ENCODE measurements around the gene ELK1. TPM values are rescaled to one million over a fixed set of nuclear protein-coding genes. Genes with fewer than 3 reads are reported as not detected.
A peak's percentile ranks its signal among the peaks of the same experiment; 100 is the strongest.

Gene ELK1
- total and polyA plus RNA-seq, 2 donors from 2014 or later = 10.5 to 26.9 TPM

GRCh38 chrX:47637546-47638195 is 12.7 kb downstream of the ELK1 start:
- Histone ChIP-seq H3K4me1 (ENCODE audit: control insufficient read depth in 2 of 3, insufficient read depth in 2 of 3, low read depth in 1 of 3, low read length in 3 of 3) (no peaks in the 10 kb centered on the region), H3K9me3 (ENCODE audit: control insufficient read depth in 2 of 3, insufficient read depth in 1 of 3, low read length in 3 of 3) (no peaks in the 10 kb centered on the region), H3K4me3 (ENCODE audit: low read length in 3 of 3) (no peak overlapping the region), H3K36me3 (ENCODE audit: control insufficient read depth in 2 of 3, insufficient read depth in 3 of 3, low read length in 3 of 3) (peaks cover 2 to 32% (median 9%) of the 10 kb centered on the region in 3 donors), H3K9ac (ENCODE audit: low read length in 3 of 3) (no peak overlapping the region), H3K27ac (ENCODE audit: low read depth in 2 of 2, low read length in 2 of 2) (no peak overlapping the region), H3K27me3 (ENCODE audit: control insufficient read depth, insufficient read depth, low read length) (no peaks in the 10 kb centered on the region)
- intact Hi-C loops (cut with DNase I) = no loop called here
- no peak for TF ChIP-seq CTCF (IDR thresholded peaks at IDR 0.05; ENCODE audit: borderline replicate concordance, extremely low read depth, insufficient read depth)
- FAIRE-seq (no peak), DNase-seq (peak in 3 of 5 donors; percentile 30 to 74 (median 34))

GRCh38 chrX:47634871-47635575 is 15.3 kb downstream of the ELK1 start:
- intact Hi-C loops (cut with DNase I) = no loop called here
- Histone ChIP-seq H3K27me3 (ENCODE audit: control insufficient read depth, insufficient read depth, low read length) (no peaks in the 10 kb centered on the region), H3K9ac (ENCODE audit: low read length in 3 of 3) (no peak overlapping the region), H3K36me3 (ENCODE audit: control insufficient read depth in 2 of 3, insufficient read depth in 3 of 3, low read length in 3 of 3) (peaks cover 2 to 22% (median 4%) of the 10 kb centered on the region in 3 donors), H3K9me3 (ENCODE audit: control insufficient read depth in 2 of 3, insufficient read depth in 1 of 3, low read length in 3 of 3) (no peaks in the 10 kb centered on the region), H3K4me1 (ENCODE audit: control insufficient read depth in 2 of 3, insufficient read depth in 2 of 3, low read depth in 1 of 3, low read length in 3 of 3) (no peaks in the 10 kb centered on the region), H3K27ac (ENCODE audit: low read depth in 2 of 2, low read length in 2 of 2) (no peak overlapping the region), H3K4me3 (ENCODE audit: low read length in 3 of 3) (no peak overlapping the region)
- DNase-seq (no peak), FAIRE-seq (no peak)
- no peak for TF ChIP-seq CTCF (IDR thresholded peaks at IDR 0.05; ENCODE audit: borderline replicate concordance, extremely low read depth, insufficient read depth)

- H3K4me3 ChIP-seq (ENCODE audit: low read length in 3 of 3) = no peak overlapping the region
- H3K27me3 ChIP-seq (ENCODE audit: control insufficient read depth, insufficient read depth, low read length) = no peaks in the 10 kb centered on the region
- H3K36me3 ChIP-seq (ENCODE audit: control insufficient read depth in 2 of 3, insufficient read depth in 3 of 3, low read length in 3 of 3) = peaks cover 0 to 16% (median 4%) of the 10 kb centered on the region in 3 donors
- H3K9me3 ChIP-seq (ENCODE audit: control insufficient read depth in 2 of 3, insufficient read depth in 1 of 3, low read length in 3 of 3) = no peaks in the 10 kb centered on the region
- intact Hi-C loops (cut with DNase I) = no loop called here
- H3K4me1 ChIP-seq (ENCODE audit: control insufficient read depth in 2 of 3, insufficient read depth in 2 of 3, low read depth in 1 of 3, low read length in 3 of 3) = no peaks in the 10 kb centered on the region
- FAIRE-seq (no peak), DNase-seq (no peak)
- no peak for TF ChIP-seq CTCF (IDR thresholded peaks at IDR 0.05; ENCODE audit: borderline replicate concordance, extremely low read depth, insufficient read depth)
- no peak overlapping the region for H3K27ac ChIP-seq (ENCODE audit: low read depth in 2 of 2, low read length in 2 of 2)
- H3K9ac ChIP-seq (ENCODE audit: low read length in 3 of 3) = no peak overlapping the region
These were observed 16.4 kb downstream of the ELK1 start for GRCh38 chrX:47633689-47634590.

All from kidney (tissue), 14 donors.